HFFc6 (cell line): Measurements from ENCODE around the gene PCSK6. TPM values are rescaled to one million over a fixed set of nuclear protein-coding genes. Genes with fewer than 3 reads are reported as not detected.

Experiments
- DNase-seq: peaks from one replicate; pipeline ENCODE4 v3.0.0-alpha.2; 2018
- H3K27ac Mint-ChIP-seq: 2 replicates; pipeline ENCODE4 v1.8.0; 2020; ENCODE audit warnings: mild to moderate bottlenecking, mixed read lengths
- H3K27me3 Mint-ChIP-seq: 2 replicates; pipeline ENCODE4 v1.8.0; 2021; ENCODE audit warnings: mild to moderate bottlenecking, moderate library complexity, mixed read lengths; ENCODE audit not compliant: insufficient read depth
- H3K36me3 Mint-ChIP-seq: 2 replicates; pipeline ENCODE4 v1.8.0; 2021; ENCODE audit warnings: low read depth, mixed read lengths
- H3K4me1 Mint-ChIP-seq: 2 replicates; pipeline ENCODE4 v1.8.0; 2020; ENCODE audit warnings: low read depth, mixed read lengths
- H3K4me3 Mint-ChIP-seq: 2 replicates; pipeline ENCODE4 v1.8.0; 2020; ENCODE audit warnings: mild to moderate bottlenecking, moderate library complexity, mixed read lengths
- H3K9me3 Mint-ChIP-seq: 2 replicates; pipeline ENCODE4 v1.8.0; 2020; ENCODE audit warnings: mild to moderate bottlenecking, mixed read lengths
- total RNA-seq, 6 experiments: library from RNA; stranded (reverse); fragmentation: NEBNext Ultra II Directional; extraction: Animal tissue kit (Norgen Biotek cat#: 25700); gene quantifications; 2 replicates in 1 of 6; 3 replicates in 5 of 6; pipeline ENCODE4 v1.2.3, GENCODE V29; 2021
- TF ChIP-seq, protein P1 (sequence below): fragments of 200-600 bp; sonication (generic); IDR thresholded peaks from 2 replicates; pipeline ENCODE4 v1.5.0; 2021; ENCODE audit warnings: antibody characterized with exemption, mild to moderate bottlenecking

The PCSK6 gene
- total RNA-seq, 6 experiments from 2014 or later: not detected

DNA sequence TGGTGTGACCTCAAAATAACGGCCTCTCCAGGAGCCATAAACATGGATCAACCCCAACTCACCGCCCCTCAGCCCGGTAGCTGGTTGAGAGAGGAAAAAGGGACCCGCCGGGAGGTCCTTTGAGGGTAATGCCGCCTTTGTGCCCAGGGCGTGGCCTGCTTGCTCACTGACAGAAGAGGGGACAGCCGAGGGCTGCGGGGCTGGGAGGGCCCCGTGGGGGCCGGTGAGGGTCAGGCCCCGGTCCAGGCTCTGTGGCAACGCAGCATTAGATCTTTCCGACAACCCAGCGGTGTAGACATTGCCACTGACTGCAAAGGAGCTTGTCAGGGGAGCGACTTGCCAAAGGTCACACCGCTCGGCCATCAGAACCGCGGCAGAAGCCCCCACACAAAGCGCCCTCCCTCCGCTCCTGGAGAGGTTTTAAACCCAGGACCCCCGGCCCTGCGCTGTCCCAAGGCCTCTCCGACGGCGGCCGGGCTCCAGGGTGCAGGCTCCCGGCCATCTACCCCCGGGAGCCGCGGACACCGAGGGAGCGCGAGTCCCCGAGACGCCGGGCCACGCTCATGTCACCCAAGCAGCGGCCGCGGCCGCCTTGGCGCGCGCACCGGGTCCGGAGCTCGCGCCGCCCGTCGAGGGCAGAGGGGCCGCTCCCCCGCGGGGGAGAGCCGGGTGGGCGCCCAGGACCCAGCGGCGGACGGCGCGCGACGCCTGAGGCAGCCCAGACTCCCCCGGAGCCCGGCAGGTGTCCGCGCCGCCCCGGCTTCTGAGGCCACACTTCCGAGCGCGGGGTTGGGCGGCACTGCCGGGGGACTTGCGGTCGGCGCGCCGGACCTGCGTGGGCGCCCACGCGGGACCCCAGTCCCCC lies 975 bp downstream of the PCSK6 start:
- TF ChIP-seq, protein P1, sequence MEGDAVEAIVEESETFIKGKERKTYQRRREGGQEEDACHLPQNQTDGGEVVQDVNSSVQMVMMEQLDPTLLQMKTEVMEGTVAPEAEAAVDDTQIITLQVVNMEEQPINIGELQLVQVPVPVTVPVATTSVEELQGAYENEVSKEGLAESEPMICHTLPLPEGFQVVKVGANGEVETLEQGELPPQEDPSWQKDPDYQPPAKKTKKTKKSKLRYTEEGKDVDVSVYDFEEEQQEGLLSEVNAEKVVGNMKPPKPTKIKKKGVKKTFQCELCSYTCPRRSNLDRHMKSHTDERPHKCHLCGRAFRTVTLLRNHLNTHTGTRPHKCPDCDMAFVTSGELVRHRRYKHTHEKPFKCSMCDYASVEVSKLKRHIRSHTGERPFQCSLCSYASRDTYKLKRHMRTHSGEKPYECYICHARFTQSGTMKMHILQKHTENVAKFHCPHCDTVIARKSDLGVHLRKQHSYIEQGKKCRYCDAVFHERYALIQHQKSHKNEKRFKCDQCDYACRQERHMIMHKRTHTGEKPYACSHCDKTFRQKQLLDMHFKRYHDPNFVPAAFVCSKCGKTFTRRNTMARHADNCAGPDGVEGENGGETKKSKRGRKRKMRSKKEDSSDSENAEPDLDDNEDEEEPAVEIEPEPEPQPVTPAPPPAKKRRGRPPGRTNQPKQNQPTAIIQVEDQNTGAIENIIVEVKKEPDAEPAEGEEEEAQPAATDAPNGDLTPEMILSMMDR: no peak
- DNase-seq: no peak
- Mint-ChIP-seq H3K4me3 (no peak overlapping the region), H3K36me3 (no peaks in the 10 kb centered on the region), H3K9me3 (no peaks in the 10 kb centered on the region), H3K4me1 (peaks cover 7% of the 10 kb centered on the region; the same call in 1 of the 2 replicates), H3K27ac (no peak overlapping the region), H3K27me3 (peaks cover 44% of the 10 kb centered on the region)

DNA sequence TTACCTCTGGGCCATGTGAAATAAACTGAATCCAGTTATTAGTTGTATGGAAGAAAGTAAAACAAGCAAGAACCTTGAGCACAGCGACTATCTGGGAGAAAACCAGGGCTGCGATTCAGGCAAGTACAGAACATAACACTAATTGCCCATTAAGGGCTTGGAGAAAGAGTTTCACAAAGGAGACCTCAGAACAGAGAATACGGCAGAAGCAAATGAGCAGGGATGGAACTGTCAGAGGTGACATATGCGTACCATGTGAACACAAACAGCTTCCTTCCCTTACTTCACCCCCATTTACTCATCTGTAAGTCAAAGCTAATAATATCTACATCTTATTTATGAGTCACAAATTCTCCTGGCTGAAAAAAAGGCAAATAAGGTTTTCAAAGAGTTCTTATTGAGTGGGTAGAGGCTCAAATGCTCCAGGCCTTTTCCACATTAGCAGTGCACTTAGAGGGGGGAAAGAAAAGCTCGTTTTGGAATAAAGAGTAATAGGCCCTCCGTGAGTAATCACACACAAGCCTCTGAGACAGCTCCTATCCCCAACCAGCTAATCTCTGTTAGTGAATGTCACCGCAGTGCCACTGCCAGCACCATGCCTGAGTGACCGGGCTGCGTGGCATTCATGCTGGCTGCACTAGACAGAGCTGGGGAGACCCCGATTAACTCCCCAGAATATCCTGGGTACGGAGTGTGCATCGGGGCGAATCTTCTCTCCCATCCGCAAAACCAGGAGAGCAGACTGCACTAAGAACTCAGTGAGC lies 2.6 kb downstream of the PCSK6 start:
- Mint-ChIP-seq H3K36me3 (no peaks in the 10 kb centered on the region), H3K27me3 (peaks cover 52% of the 10 kb centered on the region), H3K4me3 (no peak overlapping the region), H3K4me1 (peaks cover 7% of the 10 kb centered on the region; the same call in 1 of the 2 replicates), H3K27ac (no peak overlapping the region), H3K9me3 (no peaks in the 10 kb centered on the region)
- TF ChIP-seq, protein P1: no peak
- no peak for DNase-seq

DNA sequence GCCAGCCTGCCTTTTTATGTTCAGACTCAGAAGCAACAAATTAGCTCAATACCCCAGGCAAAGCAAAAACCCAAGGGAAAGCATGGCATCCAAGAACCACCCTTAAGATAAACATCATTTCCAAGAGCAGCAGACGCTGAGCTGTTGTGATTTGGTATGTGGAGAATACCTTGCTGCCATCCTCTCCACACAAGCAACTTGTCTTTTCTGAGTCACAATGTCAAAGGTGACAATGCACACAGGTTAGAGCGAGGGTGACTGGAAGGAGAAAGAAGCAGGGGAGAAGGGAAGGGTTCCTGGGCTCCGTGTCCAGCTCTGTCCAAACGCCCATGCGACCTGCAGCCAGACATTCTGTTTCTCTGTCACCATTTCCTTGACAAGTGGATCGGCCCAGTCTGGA lies 6.0 kb downstream of the PCSK6 start:
- no peak for DNase-seq
- Mint-ChIP-seq H3K27me3 (peaks cover 51% of the 10 kb centered on the region), H3K4me3 (no peak overlapping the region), H3K4me1 (peaks cover 7% of the 10 kb centered on the region; the same call in 1 of the 2 replicates), H3K27ac (no peak overlapping the region), H3K36me3 (no peaks in the 10 kb centered on the region), H3K9me3 (no peaks in the 10 kb centered on the region)
- TF ChIP-seq, protein P1: no peak

DNA sequence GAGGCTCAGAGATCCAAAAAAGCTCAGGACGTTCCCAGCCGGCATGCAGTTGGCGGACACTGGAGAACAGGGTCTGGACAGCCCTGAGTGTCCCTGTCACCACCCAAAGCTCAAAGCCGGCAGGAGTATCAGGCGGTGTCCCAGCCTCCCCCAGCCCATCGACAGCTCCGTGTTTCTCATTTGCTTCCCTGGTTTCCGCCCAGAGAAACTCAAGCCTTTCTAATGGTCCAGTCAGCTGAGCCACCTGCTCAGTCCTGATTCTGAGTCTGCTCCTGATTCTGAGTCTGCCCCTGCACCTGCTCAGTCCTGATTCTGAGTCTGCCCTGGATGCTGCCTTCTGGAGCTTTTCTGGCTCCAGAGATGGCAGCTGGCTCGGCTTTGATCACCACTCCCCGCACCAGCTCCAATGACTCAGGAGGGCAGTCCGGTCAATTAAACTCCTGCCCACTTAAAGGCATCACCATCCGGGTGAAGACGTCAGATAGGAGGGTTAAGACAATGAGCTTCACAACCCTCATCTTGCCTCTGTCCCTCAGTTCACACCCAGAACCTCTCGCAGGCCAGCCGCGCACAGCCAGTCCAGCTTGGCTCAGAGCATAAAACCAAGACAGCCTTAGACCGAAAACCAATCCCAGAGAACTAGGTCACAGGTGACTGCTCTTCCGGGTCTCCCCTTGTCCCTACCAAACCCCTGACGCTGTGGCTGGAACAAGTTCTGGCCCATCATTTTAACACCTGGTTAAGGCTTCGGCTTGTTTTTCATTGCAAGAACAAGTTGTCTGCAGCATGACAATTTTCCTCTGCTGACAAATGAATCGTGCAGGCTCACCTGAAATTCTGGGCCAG lies 6.8 kb downstream of the PCSK6 start:
- Mint-ChIP-seq H3K4me3 (no peak overlapping the region), H3K27me3 (peaks cover 51% of the 10 kb centered on the region), H3K9me3 (no peaks in the 10 kb centered on the region), H3K27ac (no peak overlapping the region), H3K36me3 (no peaks in the 10 kb centered on the region), H3K4me1 (peaks cover 7% of the 10 kb centered on the region; the same call in 1 of the 2 replicates)
- TF ChIP-seq, protein P1: no peak
- no peak for DNase-seq

DNA sequence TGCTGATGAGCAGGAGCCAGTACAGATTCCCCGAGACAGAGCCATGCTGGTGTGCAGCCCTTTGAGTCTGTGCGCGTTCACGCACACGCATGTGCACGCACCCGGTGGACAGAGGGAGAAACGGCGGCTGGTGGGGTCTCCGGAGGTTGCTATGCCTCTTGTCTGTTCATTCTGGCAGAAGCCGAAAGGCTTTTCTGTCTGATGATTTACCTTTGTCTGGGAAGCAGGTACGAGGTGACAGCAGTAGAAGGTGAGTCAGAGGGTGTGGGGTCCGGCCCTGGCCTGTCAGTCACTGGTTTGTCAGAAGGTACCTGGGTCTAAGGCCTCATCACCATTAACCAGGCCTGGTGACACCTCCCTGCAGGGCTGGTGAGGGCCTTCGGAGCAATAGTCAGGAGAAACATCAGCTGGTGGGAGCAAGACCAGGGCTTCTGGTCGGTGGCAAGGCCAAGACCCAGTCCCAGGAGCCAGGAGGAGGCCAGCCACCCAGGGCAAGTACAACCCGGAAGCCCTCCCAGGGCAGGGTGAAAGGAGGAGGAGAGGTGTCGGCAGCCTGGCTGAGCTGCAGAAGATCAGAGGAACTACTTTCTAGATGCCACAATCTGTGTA lies 7.5 kb downstream of the PCSK6 start:
- Mint-ChIP-seq H3K27me3 (peaks cover 47% of the 10 kb centered on the region), H3K4me1 (peaks cover 5% of the 10 kb centered on the region; the same call in 1 of the 2 replicates), H3K36me3 (no peaks in the 10 kb centered on the region), H3K9me3 (no peaks in the 10 kb centered on the region), H3K27ac (no peak overlapping the region), H3K4me3 (no peak overlapping the region)
- TF ChIP-seq, protein P1: no peak
- DNase-seq: no peak
